ENCODE measurements around the gene PPP1R13B. TPM values are rescaled to one million over a fixed set of nuclear protein-coding genes. Genes with fewer than 3 reads are reported as not detected.
"Not testable (repeated sequence)": the region's sequence is repeated elsewhere in the genome, so short reads cannot be mapped to it uniquely, and the experiment has no call there.

PPP1R13B gene
- total RNA-seq, 1 donor, result 7.3 TPM

- no peak for TF ChIP-seq CTCF (IDR thresholded peaks at IDR 0.05; ENCODE audit: insufficient read depth, low read depth, low read length)
Measured at GRCh38 chr14:103805708-103806107, 41.7 kb downstream of the PPP1R13B start.

GRCh38 chr14:103803661-103804060 is 43.7 kb downstream of the PPP1R13B start:
- no peak overlapping the region for H3K4me3 ChIP-seq (ENCODE audit: low read depth, low read length)
- no peak for TF ChIP-seq CTCF (IDR thresholded peaks at IDR 0.05; ENCODE audit: insufficient read depth, low read depth, low read length)
- DNase-seq (ENCODE audit: low read depth), result peak; percentile 6

More at GRCh38 chr14:103805708-103806107, 41.7 kb downstream of the PPP1R13B start:
- peak; percentile 5 for DNase-seq (ENCODE audit: low read depth)
- H3K4me3 ChIP-seq (ENCODE audit: low read depth, low read length), result no peak overlapping the region

- TF ChIP-seq CTCF (IDR thresholded peaks at IDR 0.05; ENCODE audit: insufficient read depth, low read depth, low read length), result no peak
- no peak for DNase-seq (ENCODE audit: low read depth)
- no peak overlapping the region for H3K4me3 ChIP-seq (ENCODE audit: low read depth, low read length)
Measured at GRCh38 chr14:103802356-103802755, 45.0 kb downstream of the PPP1R13B start.

GRCh38 chr14:103801459-103801858 is 45.9 kb downstream of the PPP1R13B start:
- no peak for TF ChIP-seq CTCF (IDR thresholded peaks at IDR 0.05; ENCODE audit: insufficient read depth, low read depth, low read length)
- H3K4me3 ChIP-seq (ENCODE audit: low read depth, low read length), result no peak overlapping the region
- DNase-seq (ENCODE audit: low read depth), result peak; percentile 80

GRCh38 chr14:103793192-103793591 is 54.2 kb downstream of the PPP1R13B start:
- not testable (repeated sequence) for H3K4me3 ChIP-seq (ENCODE audit: low read depth, low read length)
- DNase-seq (ENCODE audit: low read depth), result peak; percentile 11
- TF ChIP-seq CTCF (IDR thresholded peaks at IDR 0.05; ENCODE audit: insufficient read depth, low read depth, low read length), result peak; percentile 28

- no peak for DNase-seq (ENCODE audit: low read depth)
- no peak overlapping the region for H3K4me3 ChIP-seq (ENCODE audit: low read depth, low read length)
- TF ChIP-seq CTCF (IDR thresholded peaks at IDR 0.05; ENCODE audit: insufficient read depth, low read depth, low read length), result no peak
Measured at GRCh38 chr14:103788086-103788485, 59.3 kb downstream of the PPP1R13B start.

- DNase-seq (ENCODE audit: low read depth), result no peak
- TF ChIP-seq CTCF (IDR thresholded peaks at IDR 0.05; ENCODE audit: insufficient read depth, low read depth, low read length), result no peak
- no peak overlapping the region for H3K4me3 ChIP-seq (ENCODE audit: low read depth, low read length)
Measured at GRCh38 chr14:103782376-103782775, 65.0 kb downstream of the PPP1R13B start.

- not testable (repeated sequence) for DNase-seq (ENCODE audit: low read depth); H3K4me3 ChIP-seq (ENCODE audit: low read depth, low read length)
Measured at GRCh38 chr14:103776319-103776718, 71.1 kb downstream of the PPP1R13B start.
